Hindlimb muscle (tissue), 1 donor: ENCODE data around the gene TIAM2. TPM values are rescaled to one million over a fixed set of nuclear protein-coding genes. Genes with fewer than 3 reads are reported as not detected.
"Not testable (repeated sequence)": the region's sequence is repeated elsewhere in the genome, so short reads cannot be mapped to it uniquely, and the experiment has no call there.

ENCODE experiments used
- DNase-seq: peaks from one replicate; pipeline ENCODE4 v3.0.0-alpha.2; 2013
- polyA plus RNA-seq: library from polyadenylated mRNA; unstranded; fragments of 120-200 nt; gene quantifications from one replicate; pipeline ENCODE4 v1.2.1, GENCODE V29; 2013; ENCODE audit not compliant: insufficient read length

The TIAM2 gene
- polyA plus RNA-seq, 1 donor, result 13.6 TPM

DNA sequence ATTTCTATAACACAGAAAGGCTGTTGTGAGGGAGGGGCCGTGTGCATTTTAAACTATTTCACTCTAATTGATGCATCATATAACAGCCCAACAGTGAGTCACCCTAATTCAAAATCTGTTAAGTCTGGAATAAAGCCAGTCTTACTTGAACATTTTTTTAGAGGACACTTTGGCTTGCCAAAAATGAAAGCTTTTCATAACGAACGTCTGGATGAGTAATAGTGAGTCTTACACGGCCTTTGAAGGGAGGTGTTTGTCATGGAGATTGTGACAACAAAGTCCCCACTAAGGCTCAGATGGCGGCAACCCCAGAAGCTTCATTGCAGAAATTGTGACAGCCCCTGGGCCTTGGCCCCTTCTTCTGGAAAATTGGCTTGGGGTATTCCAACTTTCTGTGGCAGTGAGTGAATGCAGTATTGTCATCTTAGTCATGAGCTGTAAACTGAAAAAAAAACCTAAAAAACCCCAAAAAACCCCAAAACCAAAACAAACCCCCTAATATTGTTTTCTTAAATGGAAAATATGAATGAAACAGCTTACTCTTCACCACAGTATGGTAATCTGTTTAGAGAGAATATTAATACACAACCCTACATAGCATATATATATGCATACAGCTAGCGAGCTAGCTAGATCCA is 176.1 kb downstream of the TIAM2 start:
- DNase-seq, result peak; percentile 38

DNA sequence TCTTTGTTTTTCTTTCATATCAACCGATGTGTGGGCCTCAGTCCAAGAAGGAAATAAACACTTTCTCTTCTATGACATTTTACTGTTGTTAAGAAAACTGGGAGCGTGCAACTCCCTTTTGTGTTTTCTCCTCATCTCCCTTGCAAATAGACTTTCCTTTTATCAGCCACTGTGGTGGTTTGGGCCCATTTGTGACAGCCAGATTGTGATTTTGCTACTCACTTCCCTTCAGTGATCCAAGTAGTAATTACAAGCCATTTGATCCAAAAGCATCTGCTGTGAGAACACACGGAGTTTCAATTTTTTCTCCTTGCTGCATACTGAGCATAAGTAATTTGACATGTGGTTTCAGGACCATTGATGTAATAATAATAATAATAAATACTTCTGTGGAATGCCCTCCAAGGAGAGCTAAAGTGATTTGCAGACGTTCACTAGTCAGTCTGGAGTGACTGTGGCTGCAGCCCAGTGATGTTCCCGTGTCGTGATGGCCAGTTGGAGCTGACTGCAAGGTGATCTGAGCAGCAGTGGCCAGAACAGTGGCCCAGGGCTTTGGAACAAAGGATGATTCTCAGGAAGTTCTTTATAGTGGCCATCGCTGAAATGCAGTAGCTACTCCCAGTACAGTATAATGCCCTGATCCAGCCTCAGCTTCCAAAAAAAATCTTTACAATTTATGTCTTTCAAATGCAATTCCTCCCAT is 176.8 kb downstream of the TIAM2 start:
- DNase-seq, result peak; percentile 55

DNA sequence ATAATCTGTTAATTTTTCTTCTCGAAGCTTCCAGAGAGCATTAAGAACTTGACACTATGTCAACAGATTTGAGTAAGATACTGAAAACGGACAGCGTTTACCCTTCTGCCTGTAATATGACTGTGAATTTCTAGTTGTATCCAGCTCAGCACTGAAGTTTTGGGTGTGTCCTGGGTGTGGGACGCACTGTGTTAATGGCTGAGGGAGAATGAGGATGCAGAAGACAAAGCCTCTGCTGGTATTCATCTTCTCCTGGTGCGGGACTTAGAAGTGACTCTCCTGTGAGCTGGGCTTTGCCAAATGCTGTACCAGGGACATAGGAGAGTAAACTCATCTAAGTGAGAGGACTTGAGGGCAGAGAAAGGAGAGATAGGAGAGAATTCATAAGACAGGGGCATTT is 178.4 kb downstream of the TIAM2 start:
- DNase-seq, result no peak

DNA sequence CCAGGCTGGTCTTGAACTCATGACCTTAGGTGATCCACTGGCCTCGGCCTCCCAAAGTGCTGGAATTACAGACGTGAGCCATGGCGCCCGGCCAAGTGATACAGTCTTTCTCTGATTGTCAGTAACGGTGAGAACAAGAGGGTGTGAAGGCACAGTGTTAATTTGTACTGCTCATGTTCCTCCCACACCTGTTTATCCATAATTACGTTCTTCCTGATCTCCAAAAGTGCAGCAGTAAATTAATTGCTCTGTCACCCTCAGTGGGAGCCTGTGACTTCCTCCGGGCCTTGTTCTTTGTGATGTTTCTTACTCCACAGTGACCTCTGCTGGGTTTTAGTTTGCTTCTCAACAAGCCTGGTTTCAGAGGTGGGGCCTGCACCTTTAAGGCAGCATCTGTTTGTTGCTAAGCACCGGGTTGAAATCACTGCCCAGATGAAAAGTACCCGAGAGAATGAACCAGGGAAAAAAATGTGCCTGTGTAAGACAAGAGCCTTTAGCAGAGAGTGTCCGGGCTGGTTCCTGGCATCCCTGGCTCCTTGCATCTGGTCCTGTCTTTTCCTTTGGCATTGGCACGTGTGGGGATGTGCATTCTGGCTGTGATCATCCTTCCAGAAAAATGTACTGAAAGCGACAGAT is 179.6 kb downstream of the TIAM2 start:
- peak; percentile 71 for DNase-seq

DNA sequence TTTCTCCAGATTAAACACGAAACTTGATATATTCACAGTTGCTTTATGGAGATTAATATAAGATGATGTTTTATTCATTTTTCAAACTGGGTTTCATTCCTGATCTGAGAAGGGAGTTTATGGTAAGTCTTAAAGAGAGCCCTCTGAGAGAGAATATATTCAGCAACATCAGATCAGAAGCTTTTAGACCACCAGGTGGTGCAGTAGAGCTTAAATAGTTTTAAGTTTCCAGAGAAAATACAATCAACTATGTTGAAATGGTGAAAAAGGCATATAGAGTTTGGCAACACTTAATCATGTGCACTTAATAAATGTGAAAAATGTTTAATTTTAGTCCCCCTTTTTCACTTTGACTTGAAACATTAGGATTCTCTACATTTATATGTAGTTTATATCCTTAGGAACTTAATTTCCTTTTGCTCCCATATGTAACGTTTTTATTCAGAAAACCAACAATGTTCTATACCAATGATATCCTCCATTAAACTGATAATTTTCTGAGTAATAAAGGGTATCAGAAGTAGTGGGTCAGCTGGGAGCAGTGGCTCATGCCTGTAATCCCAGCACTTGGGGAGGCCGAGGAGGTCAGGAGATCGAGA is 182.3 kb downstream of the TIAM2 start:
- DNase-seq, result peak; percentile 56

DNA sequence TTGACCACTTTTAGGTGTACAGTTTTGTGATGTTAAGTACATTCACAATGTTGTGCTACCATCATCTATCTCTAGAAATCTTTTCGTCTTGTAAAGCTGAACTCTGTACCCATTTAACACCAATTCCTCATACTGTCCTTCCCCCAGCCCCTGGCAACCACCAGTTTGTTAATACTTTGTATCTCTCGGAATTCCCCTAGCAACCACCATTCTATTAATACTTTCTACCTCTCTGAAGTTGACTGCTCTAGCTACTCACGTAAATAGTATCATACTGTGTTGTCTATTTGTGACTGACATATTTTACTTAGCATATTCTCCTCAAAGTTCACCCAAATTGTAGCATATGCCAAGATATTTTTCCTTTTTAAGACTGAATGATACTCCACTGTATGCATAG is 186.4 kb downstream of the TIAM2 start:
- no peak for DNase-seq

DNA sequence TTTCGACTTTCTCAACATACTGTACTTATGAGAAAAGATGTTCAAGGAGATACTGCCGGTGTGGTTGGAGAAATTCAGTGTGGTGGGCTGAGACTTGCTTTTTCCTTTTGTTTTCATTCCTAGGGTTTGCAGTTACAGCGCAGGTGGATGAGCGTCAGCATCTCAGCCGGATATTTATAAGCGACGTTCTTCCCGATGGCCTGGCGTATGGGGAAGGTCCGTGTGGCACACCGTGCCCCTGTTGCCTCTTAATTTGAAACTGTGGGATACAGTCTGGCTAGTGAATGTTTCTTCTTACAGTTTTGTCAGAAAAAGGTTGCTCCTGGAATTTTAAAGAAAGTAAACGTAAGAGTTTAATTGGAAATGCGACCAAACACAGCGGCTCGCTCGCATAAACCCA is 187.0 kb downstream of the TIAM2 start:
- no peak for DNase-seq

DNA sequence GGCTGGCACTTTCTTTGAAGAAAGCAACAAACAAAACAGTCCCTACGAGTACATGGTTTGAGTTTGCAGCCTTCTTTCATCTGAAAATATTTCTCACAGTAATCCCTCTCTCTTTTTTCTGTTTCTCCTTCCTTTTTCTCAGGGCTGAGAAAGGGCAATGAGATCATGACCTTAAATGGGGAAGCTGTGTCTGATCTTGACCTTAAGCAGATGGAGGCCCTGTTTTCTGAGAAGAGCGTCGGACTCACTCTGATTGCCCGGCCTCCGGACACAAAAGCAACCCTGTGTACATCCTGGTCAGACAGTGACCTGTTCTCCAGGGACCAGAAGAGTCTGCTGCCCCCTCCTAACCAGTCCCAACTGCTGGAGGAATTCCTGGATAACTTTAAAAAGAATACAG is 188.0 kb downstream of the TIAM2 start:
- DNase-seq, result no peak

DNA sequence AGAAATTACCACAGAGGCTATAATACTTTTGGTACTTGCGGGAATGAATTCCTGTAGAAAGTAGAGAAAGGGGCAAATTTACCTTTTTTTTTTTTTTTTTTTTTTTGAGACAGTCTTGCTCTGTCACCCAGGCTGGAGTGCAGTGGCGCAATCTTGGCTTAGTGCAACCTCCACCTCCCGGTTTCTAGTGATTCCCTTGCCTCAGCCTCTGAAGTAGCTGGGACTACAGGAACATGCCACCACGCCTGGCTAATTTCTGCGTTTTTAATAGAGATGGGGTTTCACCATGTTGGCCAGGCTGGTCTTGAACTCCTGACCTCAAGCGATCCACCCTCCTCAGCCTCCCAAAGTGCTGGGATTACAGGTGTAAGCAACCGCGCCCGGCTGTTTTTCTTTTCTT is 189.9 kb downstream of the TIAM2 start:
- DNase-seq, result not testable (repeated sequence)

DNA sequence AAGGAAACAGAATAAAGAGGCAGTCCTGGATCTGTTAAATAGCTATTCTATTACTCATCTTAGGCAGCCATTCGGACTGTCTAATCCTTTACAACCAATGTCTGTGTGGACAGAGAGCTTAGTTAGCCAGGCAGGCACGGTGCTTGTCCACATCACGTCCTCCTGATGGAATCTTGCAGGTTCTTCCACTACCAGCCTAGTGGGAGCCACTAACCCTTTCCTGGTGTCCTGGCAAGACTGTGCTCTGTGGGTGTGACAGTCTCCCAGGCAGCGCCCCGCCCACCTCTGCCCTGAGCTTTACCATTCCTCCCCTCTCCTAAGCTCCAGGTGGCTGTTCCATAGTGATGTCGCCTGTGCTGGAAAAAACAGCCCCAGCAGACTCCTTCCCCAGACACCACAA is 190.4 kb downstream of the TIAM2 start:
- DNase-seq, result no peak

DNA sequence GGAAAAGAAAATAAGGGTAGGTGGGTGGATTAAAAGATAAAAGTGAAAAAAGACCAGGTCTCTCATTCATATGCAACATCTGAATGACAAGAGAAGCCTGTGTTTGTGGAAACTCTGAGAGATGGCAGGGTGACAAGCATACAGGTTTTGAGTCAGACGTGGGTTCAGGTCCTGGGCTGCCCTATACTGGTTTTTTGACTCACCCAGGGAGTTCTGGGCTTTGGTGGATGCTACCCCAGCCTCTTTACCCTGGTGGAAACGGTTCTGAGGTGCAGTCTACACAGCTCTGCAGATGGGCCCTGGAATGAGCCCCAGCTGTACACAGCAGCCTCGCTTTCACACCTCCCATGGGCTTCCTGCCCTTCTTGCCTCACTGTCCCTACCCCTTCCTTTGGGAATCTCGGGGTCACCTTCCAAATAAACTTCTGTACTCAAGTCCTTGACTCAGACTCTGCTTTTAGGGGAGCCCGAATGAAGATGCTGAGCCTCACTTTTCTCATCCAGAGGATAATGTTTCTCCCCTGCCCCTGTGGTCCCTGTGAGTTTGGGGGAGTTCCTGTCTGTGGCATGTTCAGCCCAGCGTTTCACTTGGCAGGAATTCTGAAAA is 191.0 kb downstream of the TIAM2 start:
- DNase-seq, result no peak

DNA sequence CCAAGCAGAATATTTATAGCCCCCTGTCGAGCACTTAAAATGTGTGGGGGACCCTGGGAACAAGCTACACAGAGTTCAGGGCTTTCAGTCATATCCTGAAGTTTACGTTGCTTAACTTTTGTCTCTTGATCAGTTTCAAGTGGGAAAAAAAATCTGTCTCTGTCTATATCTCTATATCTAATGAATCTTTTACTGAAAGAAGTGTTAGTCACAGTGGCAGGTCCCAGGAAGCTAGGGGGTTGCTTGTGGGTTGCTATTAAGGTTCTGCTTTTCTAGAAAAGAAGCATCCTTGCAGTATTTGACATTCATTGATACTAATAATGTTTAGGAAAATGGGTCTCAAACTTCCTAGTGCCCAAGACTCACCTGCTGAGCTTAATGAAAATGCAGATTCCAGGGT is 192.0 kb downstream of the TIAM2 start:
- DNase-seq, result no peak

DNA sequence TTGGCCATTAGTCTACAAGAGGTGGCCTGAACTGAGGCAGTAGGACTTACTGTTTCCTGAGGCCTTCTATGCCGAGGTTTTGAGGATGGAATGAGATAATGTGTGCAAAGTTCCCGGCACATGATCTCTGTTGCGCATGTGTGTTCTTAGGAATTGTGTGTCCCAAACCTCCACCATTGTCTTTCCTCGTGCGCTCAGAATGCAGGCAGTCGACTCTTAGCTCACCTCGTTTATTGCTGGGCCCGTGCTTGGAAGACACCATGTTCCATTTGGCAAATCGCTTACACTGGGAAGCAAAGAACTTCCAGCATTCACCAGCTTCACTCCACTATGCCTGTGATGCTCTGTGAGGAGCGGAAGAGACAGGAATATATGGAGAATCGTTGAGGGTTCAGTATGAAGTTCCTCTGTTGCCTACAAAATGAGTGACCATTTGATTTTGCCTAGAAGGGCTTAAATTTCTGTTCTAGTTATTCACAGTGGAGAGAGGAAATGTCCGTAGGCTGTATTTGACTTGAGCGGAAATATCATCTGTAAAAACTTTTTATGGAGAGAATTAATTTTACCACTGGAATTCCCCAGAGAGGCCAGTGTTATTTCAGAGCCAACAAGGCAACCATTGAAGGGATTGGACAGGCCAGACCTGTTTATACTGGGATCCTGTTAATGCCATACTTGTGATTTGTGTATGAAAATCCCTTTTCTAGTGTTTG is 193.0 kb downstream of the TIAM2 start:
- DNase-seq, result no peak

DNA sequence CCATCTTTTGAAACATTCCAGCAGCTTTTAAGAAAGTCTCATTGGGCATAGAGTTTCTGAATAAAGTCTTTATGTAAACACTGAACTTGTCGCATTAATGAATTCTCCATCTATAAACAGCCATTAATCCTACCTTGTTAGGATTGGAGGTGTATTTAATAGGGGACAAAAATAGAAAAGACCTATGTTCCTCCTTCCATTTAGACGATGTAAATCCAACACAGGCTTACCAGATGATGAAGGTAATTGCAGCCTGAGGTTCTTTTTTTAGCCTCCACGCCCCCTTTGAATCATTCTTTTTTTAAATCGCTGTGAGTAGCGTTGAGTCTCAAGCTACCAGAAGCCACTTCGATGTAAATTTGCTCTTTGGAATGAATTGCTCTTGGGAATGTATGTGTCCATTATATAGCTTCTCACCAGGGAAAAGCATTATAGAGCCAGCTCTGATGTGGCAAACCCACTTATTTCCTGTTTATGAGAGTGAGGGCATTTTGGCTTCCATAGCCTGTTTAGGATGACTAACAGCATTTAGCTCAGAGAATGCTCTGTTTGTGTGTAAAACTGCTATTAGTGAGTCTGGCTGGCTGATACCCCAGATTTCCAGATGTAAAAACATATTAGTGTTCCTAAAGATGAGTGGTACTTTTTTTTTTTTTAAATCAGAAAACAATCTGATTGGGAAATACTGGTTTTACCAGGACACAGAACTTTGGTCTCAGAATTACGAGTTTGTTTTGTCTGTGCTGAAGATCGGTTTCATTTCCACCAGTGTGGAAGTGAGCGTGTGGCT is 193.8 kb downstream of the TIAM2 start:
- DNase-seq, result peak; percentile 29

DNA sequence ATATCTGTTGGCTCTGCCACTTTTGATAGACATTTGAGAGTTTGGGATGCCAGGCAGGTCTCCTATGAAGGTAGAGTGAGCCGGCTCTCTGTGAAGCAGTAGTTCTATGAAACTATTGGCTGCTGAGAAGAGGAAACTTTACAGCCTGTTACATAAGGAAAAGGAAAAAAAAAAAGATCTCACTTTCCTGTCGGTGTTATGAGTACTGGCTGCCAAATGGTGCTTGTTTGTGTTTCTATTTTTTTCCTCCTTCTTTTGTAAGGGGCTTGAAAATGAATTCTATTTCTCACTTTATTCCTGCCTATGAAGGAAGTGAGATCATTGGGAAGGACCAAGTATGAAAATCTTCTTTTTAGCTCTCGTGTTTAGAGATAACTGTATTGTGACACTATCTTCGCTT is 195.6 kb downstream of the TIAM2 start:
- DNase-seq, result no peak

DNA sequence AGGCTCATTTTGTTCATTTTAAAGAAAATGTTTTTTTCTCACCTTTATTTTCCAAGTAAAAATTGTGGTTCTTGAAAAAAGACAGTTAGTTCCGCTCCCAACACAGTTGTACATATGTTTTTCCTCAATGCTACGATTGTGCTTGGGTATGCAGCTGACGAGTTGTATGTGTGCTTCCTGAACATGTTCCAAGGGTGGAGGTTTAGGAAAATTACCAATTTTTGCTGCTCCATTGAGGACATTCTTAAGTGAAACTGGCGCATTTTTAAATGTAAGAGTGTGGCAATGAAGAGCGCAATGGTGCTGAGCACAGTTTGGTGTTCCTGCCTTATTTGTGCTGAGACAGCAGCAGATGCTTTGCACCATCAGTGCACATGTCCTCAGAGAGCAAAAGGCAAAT is 198.4 kb downstream of the TIAM2 start:
- DNase-seq, result no peak

DNA sequence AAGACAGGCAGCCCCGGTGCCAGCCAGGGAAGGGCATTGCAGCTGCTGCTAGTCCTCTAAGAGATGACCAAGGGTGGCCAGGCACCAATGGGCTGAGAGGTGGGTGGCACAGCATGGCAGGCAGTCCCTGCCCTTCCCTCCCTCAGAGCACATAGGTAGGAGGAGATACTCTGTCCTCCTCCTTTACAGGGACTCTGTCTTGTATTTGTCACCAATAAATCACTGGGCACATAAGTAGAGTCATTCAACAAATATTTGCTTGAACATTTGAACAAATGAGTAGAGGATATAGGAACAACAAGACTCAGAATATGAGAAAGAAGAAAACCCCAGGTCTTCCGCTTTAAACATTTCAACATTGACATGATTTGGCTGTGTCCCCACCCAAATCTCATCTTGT is 199.3 kb downstream of the TIAM2 start:
- no peak for DNase-seq

DNA sequence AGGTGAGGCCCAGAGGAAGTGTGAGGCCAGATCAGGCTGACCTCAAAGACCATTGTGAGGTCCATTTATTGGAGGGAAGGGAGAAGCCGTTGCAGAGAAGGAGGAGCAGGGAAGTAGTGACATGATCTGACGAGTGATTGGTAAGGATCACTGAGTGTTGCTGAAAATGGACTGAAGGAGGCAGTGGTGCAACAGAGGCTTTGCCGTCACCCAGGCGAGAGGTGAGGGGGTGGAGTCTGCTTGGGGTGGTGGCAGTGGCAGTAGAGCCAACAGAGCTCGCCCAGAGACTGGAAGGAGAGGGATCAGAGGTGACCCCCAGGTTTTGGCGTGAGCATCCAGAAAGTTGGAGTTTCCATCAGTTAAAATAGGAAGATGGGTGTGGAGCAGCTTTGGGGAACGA is 200.8 kb downstream of the TIAM2 start:
- DNase-seq, result no peak

DNA sequence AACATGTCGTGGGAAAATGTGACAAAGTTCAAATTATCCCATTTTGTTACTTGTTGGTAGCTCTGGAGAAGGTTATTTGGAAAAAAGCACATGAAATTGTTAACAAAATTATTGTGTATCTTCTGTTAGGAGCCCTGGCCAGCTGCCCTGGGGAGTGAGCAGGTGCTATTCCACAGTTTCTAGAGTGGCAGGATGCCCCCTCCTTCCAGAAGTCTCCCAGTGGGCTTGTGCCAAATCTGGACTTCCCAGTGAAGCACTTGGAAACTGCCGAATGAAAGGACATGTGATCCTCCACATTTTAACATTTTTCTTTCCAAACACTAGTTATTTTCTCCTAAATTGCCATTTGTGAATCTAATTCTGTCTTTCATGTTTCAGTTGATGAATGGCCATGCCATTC is 201.8 kb downstream of the TIAM2 start:
- no peak for DNase-seq

DNA sequence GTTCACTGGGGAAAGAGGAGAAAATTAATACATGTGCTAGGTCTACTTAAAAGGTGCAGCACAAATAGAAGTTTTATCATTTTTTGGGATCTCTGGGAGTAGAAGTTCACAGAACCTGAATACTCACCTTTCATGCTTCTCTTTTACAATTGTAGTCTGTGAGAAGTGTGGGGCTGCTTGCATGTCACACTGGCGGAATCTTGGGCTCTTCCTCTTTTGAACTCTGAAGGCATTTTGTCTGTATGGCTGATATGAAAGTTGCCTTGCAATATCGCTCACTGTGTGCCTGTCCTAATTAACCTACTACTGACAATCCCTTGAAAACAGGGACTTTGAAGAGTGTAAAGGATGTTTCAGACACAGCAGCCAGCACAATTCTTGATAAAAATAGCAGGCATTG is 202.8 kb downstream of the TIAM2 start:
- DNase-seq, result no peak

DNA sequence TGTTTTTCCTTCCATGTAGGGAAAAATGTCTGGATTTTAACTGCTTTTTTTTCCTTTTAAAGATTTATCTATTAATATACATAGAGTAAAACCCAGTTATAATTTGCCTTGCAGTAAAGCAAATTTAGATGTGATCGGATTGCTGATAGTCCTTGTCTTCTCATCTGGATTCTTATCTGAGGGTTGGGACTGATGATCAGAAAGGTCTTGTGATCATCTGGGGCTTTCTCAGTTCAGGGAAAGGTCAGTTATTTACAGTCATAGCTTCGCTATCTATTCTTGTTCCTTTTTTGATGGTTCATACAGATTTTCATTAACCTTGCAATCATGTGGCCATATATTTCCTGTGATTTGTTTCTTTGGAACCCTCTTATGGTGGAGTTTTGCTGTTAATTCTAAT is 204.9 kb downstream of the TIAM2 start:
- no peak for DNase-seq
